Ishikawa (cell line): ENCODE data around the gene KIF12.

Experiments
- CEBPB ChIP-seq: IDR thresholded peaks from 2 replicates; pipeline ENCODE4 v1.6.1; 2012
- FOXM1 ChIP-seq: IDR thresholded peaks from 2 replicates; pipeline ENCODE4 v1.6.1; 2012; ENCODE audit warnings: low read depth, borderline replicate concordance
- TAF1 ChIP-seq: IDR thresholded peaks from 2 replicates; pipeline ENCODE4 v1.6.1; 2012; ENCODE audit warnings: low read depth, mild to moderate bottlenecking

DNA sequence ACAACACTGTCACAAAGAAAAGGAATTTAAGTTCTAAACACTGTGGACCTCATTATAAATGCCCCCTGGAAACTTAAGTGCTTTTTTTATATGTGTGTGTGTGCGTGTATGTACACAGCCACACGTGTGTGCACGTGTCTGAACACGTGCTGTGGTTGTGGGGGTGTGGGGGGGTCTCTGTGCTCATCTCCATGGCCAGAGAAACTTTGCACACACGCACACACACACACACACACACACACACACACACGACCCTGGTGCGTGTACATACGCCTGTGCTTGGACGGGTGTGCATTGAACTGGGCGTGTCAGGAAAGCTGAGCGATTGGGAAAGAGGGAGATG lies 48.9 kb downstream of the KIF12 start:
- TF ChIP-seq CEBPB (no peak), TAF1 (no peak), FOXM1 (no peak)
